Hematopoietic multipotent progenitor cell treated with erythropoietin and hydrocortisone succinate and interleukin-3 and kit ligand, for 6 days (in vitro differentiated cells): Measurements from ENCODE around the gene CTSO.

Source experiments
- DNase-seq: peaks from one replicate; pipeline ENCODE4 v3.0.0-alpha.2; 2015

Gene CTSO

GRCh38 chr4:155904331-155904730 is 49.3 kb downstream of the CTSO start:
- no peak for DNase-seq

GRCh38 chr4:155903453-155903852 is 50.2 kb downstream of the CTSO start, which contains the start of gene TDO2:
TSS of gene TDO2 (plus strand) at chr4:155903696. CDS start at chr4:155903759, 63 bp downstream.
- no peak for DNase-seq

DNA sequence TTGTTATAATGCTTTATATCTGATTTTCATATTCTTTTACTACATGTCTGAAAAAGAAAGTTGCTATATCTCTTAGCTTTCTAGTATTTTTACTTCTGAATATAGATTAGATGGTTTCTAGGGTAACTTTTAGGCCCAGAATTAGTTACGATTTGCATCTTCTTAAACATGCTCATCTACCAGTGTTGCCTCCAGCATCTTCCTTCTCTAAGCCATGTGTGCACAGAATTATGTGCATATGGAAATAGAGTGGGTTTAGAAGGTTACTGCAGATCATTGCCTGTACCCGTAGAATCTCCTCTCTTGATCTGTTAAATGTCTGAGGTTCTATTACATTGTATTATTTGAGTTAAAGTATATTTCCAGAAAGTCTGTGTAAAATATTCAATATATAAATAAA is 52.7 kb downstream of the CTSO start:
- DNase-seq: no peak

DNA sequence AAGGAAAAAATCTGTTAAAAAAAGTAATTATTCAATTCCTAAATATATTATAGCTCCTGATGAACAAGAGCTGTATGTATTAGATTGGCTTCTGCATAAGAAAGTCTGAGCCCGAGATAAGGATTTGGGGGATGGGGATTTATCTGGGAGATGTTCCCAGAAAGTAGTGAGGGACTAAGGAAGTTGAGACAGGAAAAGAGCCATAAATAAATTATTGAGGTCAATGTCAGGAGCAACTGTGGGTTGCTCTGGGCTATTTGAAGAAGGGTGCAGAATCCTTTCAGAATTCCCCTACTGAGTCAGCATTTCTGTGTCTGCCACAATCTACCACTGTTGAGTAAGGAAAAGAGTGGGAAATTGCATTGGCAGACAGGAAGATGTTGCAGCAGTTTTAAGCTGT is 53.3 kb downstream of the CTSO start:
- no peak for DNase-seq

GRCh38 chr4:155899891-155900290 is 53.8 kb downstream of the CTSO start:
- no peak for DNase-seq

- peak; percentile 23 for DNase-seq
Observed at GRCh38 chr4:155898371-155898770, 55.3 kb downstream of the CTSO start.

GRCh38 chr4:155891058-155891457 is 62.6 kb downstream of the CTSO start:
- no peak for DNase-seq

DNA sequence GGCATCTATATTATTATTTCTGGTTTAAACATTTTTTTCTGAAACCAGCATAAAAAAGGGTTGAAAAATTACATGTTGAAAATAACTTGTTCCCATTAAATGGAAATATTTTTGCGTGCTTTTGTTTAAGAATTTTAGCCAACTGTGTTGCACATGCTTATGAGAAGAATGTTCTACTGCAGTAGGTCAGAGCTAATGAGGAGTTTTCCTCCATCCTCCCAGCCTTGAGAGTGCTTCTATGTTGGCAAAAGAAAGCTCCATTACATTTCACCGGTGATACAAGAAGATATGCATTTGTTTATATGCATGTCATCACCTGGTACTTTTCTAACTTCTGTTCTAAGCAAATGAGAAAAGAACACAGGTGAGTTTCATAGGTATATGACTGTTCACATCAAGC is 63.7 kb downstream of the CTSO start:
- DNase-seq: no peak

DNA sequence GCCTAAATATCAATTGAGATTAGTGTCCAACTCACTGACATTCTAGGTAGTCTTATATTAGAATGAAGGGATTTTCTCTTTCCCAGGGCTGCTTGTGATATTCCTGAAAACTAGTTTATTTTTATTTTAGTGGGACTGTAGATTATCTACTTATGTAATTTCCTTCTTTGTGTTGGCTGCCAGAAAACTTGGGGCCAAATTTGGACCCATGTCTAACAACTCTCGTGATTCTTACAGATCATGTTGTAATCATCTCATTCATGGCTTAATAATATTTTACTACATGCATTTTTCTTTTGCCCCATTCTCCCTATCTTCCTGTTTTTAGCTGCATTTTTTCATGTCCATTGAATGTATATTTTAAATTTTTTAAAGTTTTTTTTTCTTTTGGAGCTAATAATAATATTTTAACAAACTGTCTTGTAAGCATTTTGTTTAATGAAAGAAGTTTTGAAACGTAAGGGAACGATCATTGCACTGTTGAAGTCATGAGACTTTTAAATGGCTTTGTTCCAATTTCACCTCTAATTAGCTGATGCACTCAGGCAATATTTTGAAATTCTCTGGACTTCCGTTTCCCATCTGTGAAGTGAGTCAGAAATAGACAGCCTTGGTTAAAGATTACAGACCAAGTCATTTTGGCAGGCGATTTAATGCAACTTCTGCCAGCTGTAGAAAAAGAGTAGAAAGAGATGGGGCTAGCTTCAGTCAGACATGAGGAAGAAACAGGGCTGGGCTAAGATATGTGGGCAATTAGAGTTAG is 64.5 kb downstream of the CTSO start:
- DNase-seq: peak; percentile 7

- no peak for DNase-seq
Observed at GRCh38 chr4:155887847-155888570, 65.7 kb downstream of the CTSO start.

- DNase-seq: no peak
Observed at GRCh38 chr4:155887045-155887444, 66.6 kb downstream of the CTSO start.

DNA sequence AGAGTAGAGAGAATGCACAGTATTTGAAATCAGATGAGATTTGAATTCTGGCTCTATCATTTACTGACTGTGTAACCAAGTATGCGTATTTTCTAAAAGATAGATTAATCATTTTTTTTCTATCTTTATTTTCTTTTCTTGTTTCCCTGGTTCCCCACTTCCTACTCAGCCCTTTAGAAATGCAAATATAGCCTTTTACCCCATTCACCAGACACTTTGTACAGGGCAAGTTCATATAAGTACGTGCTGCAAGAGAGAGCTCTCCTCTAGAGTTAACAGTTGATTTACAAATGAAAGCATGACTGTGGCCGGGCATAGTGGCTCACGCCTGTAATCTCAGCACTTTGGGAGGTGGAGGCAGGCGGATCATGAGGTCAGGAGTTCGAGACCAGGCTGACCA is 68.0 kb downstream of the CTSO start:
- no peak for DNase-seq

DNA sequence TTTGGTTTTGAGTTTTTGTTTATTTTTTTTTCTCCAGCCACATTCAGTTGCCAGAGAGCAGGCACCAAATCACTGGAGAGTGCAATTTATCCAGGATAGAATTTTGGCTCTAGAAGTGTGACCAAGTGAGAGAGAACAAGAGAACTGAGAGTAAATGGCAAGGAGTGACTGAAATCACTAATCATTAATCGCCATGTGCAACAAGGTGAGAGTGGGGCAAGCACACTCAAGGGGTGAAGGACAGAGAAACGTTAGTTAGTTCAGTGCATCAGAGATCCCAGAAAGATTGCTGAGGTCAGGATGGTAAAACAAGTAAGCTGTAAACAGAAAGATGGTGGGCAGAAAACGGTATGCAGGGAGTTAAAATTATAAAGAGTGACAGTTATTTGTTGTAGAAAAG is 69.8 kb downstream of the CTSO start:
- DNase-seq: no peak

- no peak for DNase-seq
Observed at GRCh38 chr4:155881555-155881954, 72.1 kb downstream of the CTSO start.

DNA sequence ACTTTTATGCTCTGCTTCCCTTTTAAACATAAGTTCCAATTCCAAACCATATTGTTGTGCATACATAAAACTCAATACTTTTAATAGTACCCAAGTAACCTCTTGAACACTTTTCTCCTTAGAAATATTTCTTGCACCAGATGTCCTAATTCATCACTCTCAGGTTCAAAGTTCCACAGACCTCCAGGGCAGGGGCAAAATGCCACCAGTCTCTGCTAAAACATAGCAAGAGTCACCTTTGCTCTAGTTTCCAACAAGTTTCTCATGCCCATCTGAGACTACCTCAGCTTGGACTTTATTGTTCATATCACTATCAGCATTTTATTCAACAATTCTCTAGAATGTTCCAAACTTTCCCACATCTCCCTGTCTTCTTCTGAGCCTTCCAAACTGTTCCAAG is 73.9 kb downstream of the CTSO start:
- no peak for DNase-seq

DNA sequence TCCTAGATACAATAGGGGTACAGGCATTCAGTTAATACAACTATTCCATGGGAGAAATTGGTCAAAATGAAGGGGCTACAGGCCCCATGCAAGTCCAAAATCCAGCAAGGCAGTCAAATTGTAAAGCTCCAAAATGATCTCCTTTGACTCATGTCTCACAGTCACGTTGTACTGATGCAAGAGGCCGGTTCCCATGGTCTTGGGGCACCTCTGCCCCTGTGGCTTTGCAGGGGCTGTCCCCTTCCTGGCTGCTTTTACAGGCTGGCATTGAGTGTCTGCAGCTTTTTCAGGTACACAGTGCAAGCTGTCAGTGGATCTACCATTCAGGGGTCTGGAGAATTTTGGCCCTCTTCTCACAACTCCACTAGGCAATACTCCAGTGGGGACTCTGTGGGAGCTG is 75.1 kb downstream of the CTSO start:
- no peak for DNase-seq

DNA sequence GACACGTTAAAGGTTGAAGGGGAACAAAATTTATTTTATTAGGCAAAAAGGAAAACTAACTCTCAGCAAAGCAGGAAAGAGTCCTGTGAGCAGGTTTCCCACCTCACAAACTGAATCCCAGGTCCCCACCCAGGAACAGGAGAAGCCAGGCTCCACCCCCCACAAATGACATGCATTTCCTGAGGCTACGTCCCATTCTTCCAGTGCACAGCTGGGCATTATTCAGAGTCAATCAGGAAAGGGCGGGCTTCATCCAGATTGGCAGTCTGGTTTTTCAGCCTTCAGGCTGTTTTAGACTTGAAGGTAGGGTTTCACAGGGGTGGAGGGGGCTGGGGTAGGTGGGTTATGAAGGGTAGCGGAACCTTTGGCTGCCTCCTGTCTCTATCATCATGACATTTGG is 75.7 kb downstream of the CTSO start:
- DNase-seq: no peak

- no peak for DNase-seq
Observed at GRCh38 chr4:155875878-155876277, 77.8 kb downstream of the CTSO start.
